Fibroblast of lung (primary cell): ENCODE measurements around the gene IFNA16. TPM values are rescaled to one million over a fixed set of nuclear protein-coding genes. Genes with fewer than 3 reads are reported as not detected.
"Not testable (repeated sequence)": the region's sequence is repeated elsewhere in the genome, so short reads cannot be mapped to it uniquely, and the experiment has no call there.

ENCODE experiments used
- DNase-seq, 2 donors: peaks; one replicate each; pipeline versions ENCODE4 v3.0.0 to v3.0.0-alpha.2; 2010; ENCODE audit warnings: low read depth in 2 of 2
- H2AFZ ChIP-seq: 2 replicates; pipeline ENCODE4 v1.5.1; 2012; ENCODE audit warnings: low read length, control low read depth, inconsistent platforms
- H3K27ac ChIP-seq: 2 replicates; pipeline ENCODE4 v1.5.1; 2011; ENCODE audit warnings: low read length, control low read depth; ENCODE audit not compliant: insufficient read depth
- H3K27me3 ChIP-seq: 2 replicates; pipeline ENCODE4 v1.5.1; 2011; ENCODE audit warnings: mild to moderate bottlenecking, low read length; ENCODE audit not compliant: control insufficient read depth, insufficient read depth
- H3K36me3 ChIP-seq: 2 replicates; pipeline ENCODE4 v1.5.1; 2011; ENCODE audit warnings: low read length; ENCODE audit not compliant: control insufficient read depth, insufficient read depth
- H3K4me1 ChIP-seq: 2 replicates; pipeline ENCODE4 v1.5.1; 2011; ENCODE audit warnings: low read length; ENCODE audit not compliant: control insufficient read depth, insufficient read depth; ENCODE audit errors: extremely low read depth
- H3K4me2 ChIP-seq: 2 replicates; pipeline ENCODE4 v1.5.1; 2011; ENCODE audit warnings: low read length, control low read depth; ENCODE audit not compliant: insufficient read depth; ENCODE audit errors: extremely low read depth
- H3K4me3 ChIP-seq, 4 experiments: fragments of 200-600 bp in 1 of 4; sonication (generic) in 1 of 4; replicated peaks in 1 of 4; 2 replicates each; pipeline ENCODE4 v1.5.1; 2011 to 2016; ENCODE audit warnings: low read length in 4 of 4, low read depth in 3 of 4, mild to moderate bottlenecking in 3 of 4, control low read depth in 2 of 4, inconsistent platforms in 1 of 4, mixed read lengths in 1 of 4; ENCODE audit not compliant: insufficient read depth in 1 of 4; ENCODE audit errors: control extremely low read depth in 1 of 4
- H3K79me2 ChIP-seq: 2 replicates; pipeline ENCODE4 v1.5.1; 2012; ENCODE audit warnings: mild to moderate bottlenecking, low read length, inconsistent platforms; ENCODE audit not compliant: control insufficient read depth, insufficient read depth
- H3K9ac ChIP-seq: 2 replicates; pipeline ENCODE4 v1.5.1; 2011; ENCODE audit warnings: mild to moderate bottlenecking, low read length, control low read depth; ENCODE audit not compliant: insufficient read depth
- H3K9me3 ChIP-seq: 2 replicates; pipeline ENCODE4 v1.5.1; 2012; ENCODE audit warnings: low read depth, low read length; ENCODE audit not compliant: control insufficient read depth, insufficient read depth
- H4K20me1 ChIP-seq: 2 replicates; pipeline ENCODE4 v1.5.1; 2011; ENCODE audit warnings: low read length; ENCODE audit not compliant: control insufficient read depth, insufficient read depth; ENCODE audit errors: extremely low read depth
- EZH2 ChIP-seq: IDR thresholded peaks from 2 replicates; pipeline ENCODE4 v1.5.1; 2012; ENCODE audit warnings: low read length, control low read depth, mild to moderate bottlenecking; ENCODE audit errors: missing control alignments
- polyA plus RNA-seq, 2 donors: library from polyadenylated mRNA; depleted of rRNA in 1 of 2; stranded (reverse) in 1 of 2; unstranded in 1 of 2; fragments of >200 nt; gene quantifications; 2 replicates each; pipeline ENCODE4 v1.2.1, GENCODE V29; 2011 to 2012; ENCODE audit warnings: missing spikeins in 1 of 2
- total RNA-seq: library from RNA; depleted of rRNA; stranded (reverse); fragments of >200 nt; gene quantifications from 2 replicates; pipeline ENCODE4 v1.2.1, GENCODE V29; 2014
- TF ChIP-seq, protein P1 (sequence below), 2 donors: IDR thresholded peaks in 1 of 2; conservative IDR thresholded peaks in 1 of 2; 1 replicate in 1 of 2; 2 replicates in 1 of 2; pipeline ENCODE4 v1.5.1; 2011 to 2012; ENCODE audit warnings: low read length in 2 of 2, control low read depth in 1 of 2, inconsistent platforms in 1 of 2, low read depth in 1 of 2, mild to moderate bottlenecking in 1 of 2

IFNA16 gene
- total and polyA plus RNA-seq, 2 donors (not counting 1 experiment from before 2014, with no cell fraction given), result not detected

DNA sequence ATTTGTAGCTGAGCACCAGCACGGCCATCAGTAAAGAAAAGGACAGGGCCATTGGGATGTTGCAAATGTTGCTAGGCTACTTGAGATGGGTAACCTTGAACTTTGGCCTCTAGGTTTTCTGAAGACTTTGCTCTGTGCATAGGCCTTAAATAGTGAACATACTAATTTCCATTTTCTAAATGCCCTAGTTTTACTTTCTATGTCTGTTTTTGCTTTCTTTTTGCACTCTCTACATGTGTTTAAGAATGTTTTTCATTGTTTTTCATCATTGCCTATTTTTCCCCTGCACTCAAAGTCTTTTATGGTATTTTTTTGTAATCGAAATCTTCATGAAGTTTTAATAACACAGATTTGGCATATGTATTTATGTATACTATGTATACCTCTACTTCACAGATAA is 11.0 kb upstream of the IFNA16 start, which contains the start of gene IFNA17:
IFNA17 (minus strand) TSS at position 101 of the 400 bp plus-strand sequence; CDS start at position 52, 49 bp downstream.
- H3K36me3 ChIP-seq, result no peaks in the 10 kb centered on the region
- H3K9me3 ChIP-seq, result no peaks in the 10 kb centered on the region
- H3K4me1 ChIP-seq, result no peaks in the 10 kb centered on the region
- no peaks in the 10 kb centered on the region for H3K27me3 ChIP-seq
- no peak within 1 kb of the TSS for H2AFZ ChIP-seq
- no peaks in the 10 kb centered on the region for H3K79me2 ChIP-seq
- TF ChIP-seq, protein P1, sequence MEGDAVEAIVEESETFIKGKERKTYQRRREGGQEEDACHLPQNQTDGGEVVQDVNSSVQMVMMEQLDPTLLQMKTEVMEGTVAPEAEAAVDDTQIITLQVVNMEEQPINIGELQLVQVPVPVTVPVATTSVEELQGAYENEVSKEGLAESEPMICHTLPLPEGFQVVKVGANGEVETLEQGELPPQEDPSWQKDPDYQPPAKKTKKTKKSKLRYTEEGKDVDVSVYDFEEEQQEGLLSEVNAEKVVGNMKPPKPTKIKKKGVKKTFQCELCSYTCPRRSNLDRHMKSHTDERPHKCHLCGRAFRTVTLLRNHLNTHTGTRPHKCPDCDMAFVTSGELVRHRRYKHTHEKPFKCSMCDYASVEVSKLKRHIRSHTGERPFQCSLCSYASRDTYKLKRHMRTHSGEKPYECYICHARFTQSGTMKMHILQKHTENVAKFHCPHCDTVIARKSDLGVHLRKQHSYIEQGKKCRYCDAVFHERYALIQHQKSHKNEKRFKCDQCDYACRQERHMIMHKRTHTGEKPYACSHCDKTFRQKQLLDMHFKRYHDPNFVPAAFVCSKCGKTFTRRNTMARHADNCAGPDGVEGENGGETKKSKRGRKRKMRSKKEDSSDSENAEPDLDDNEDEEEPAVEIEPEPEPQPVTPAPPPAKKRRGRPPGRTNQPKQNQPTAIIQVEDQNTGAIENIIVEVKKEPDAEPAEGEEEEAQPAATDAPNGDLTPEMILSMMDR (conservative IDR thresholded peaks at IDR 0.05 in 1 of 2, IDR thresholded peaks at IDR 0.05 in 1 of 2; ENCODE audit: low read depth in 1 of 2, low read length in 2 of 2), result no peak
- no peak for TF ChIP-seq EZH2
- no peak within 1 kb of the TSS for H3K4me3 ChIP-seq
- H3K9ac ChIP-seq, result no peak within 1 kb of the TSS
- H3K27ac ChIP-seq, result no peak within 1 kb of the TSS
- H3K4me2 ChIP-seq, result no peak within 1 kb of the TSS
- DNase-seq, result no peak
- no peaks in the 10 kb centered on the region for H4K20me1 ChIP-seq

DNA sequence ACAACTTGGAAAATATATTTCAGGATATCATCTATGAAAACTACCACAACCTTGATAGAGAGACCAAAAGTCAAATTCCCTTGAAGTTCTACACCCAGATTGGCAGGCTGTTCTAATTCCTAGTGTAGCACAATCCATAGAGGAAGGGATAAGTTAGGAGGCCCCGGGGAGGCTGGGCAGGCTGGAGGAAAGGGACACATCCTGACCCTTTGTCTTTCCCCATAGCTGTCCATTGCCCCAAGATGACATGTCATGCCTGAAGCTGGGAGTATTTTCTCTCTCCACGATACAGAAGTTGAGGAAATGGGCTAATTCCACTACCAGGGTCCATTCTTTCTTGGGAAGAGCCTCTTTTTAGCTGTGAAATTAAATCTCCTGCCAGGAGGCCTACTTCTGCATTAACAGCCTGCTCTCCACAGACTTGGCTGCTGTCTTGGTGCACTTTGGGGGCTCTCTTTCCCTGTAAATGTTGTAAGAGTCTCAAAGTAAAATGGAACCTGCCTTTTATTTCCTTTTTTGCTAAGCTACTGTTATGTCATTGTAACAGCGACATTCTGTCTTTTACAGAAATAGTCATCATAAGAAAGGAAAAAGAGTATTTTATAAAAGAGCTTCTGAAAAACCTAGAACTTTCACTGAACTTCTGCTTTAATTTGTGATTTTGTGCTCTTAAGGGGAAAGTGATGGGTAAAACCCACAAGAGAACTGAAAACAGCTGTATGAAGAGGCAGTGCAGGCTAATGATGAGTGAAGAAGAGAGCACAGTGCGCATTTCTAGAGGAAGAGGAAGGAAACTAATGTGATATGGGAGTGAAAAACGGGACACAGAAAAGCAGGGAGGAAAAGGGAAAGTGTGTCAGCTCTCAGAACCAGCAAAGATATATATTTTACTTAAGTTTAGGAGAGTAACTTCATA is 3.4 kb downstream of the IFNA16 start:
- H3K36me3 ChIP-seq, H3K4me3 ChIP-seq, H3K79me2 ChIP-seq, H3K27ac ChIP-seq, H3K27me3 ChIP-seq, H3K4me2 ChIP-seq, H3K4me1 ChIP-seq, H2AFZ ChIP-seq, H3K9ac ChIP-seq, H3K9me3 ChIP-seq, H4K20me1 ChIP-seq: not testable (repeated sequence)
- TF ChIP-seq, protein P1 (conservative IDR thresholded peaks at IDR 0.05 in 1 of 2, IDR thresholded peaks at IDR 0.05 in 1 of 2; ENCODE audit: low read depth in 1 of 2, low read length in 2 of 2), result peak; percentile 46 to 57
- DNase-seq, result peak in 1 of 2 donors; percentile 11

DNA sequence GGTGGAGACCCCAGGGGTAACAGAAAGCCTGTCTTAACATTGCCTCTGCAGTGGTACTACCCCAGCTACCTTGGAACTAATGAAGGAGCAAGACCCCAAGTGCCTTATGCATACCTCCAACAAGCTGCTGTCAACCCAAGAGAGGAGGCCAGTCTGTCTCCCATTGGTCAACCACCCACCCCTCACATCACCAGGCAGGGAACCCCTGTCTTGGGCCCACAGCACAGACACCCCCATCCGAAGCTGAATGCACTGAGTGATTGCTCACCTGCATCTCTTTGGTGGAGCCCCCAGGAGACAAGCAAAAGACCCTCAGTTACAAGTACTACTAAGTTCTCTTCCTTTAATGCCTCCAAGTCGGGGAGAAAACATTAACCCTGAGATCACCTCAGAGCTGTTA is 5.0 kb downstream of the IFNA16 start:
- not testable (repeated sequence) for H3K27ac ChIP-seq, H2AFZ ChIP-seq, H3K36me3 ChIP-seq, H3K4me2 ChIP-seq, H4K20me1 ChIP-seq, H3K79me2 ChIP-seq, H3K4me1 ChIP-seq, H3K9me3 ChIP-seq, H3K27me3 ChIP-seq, H3K4me3 ChIP-seq, DNase-seq, H3K9ac ChIP-seq

DNA sequence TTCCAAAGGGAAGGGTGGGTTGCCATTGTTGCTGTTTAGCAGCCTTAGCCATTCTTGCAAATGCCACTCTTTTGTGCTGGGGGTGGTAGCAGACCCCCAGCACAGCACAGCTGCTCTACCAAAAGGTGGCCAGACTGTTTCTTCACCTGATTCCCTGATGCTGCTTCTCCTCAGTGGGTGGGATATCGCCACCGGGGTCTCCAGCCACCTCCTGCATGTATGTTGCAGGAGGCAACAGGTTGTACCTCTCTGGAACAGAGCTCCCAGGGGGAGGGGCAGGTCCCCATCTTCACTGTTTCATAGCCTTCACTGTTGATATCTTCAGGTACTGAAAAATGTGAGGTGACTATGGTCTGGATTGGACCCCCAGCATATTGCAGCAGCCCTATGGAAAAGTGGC is 6.3 kb downstream of the IFNA16 start:
- not testable (repeated sequence) for H3K36me3 ChIP-seq, H3K79me2 ChIP-seq, DNase-seq, H3K4me1 ChIP-seq, H3K4me3 ChIP-seq, H3K9ac ChIP-seq, H3K4me2 ChIP-seq, H3K9me3 ChIP-seq, H2AFZ ChIP-seq, H3K27ac ChIP-seq, H4K20me1 ChIP-seq, H3K27me3 ChIP-seq
